SK-N-MC (cell line): ENCODE measurements around the gene KPNA1.

Source experiments
- DNase-seq: peaks from one replicate; pipeline ENCODE4 v3.0.0-alpha.2; 2011; ENCODE audit warnings: low read depth, low spot score
- H3K27ac ChIP-seq: fragments of 200-600 bp; sonication (generic); 2 replicates; pipeline ENCODE4 v1.5.1; 2016; ENCODE audit warnings: mixed run types
- H3K36me3 ChIP-seq: fragments of 200-600 bp; sonication (generic); 2 replicates; pipeline ENCODE4 v1.6.1; 2017; ENCODE audit warnings: antibody characterized with exemption, low read length, mixed read lengths; ENCODE audit not compliant: insufficient read depth
- H3K4me3 ChIP-seq: fragments of 200-600 bp; sonication (generic); 2 replicates; pipeline ENCODE4 v1.5.1; 2016
- H3K9ac ChIP-seq: fragments of 200-600 bp; sonication (generic); 2 replicates; pipeline ENCODE4 v1.8.0; 2017; ENCODE audit warnings: mixed run types, mixed read lengths; ENCODE audit not compliant: insufficient read length
- H3K9me3 ChIP-seq: fragments of 200-600 bp; sonication (generic); 2 replicates; pipeline ENCODE4 v1.6.1; 2017; ENCODE audit warnings: low read depth, mild to moderate bottlenecking, antibody characterized with exemption, low read length, moderate library complexity, mixed read lengths
- EZH2 ChIP-seq: fragments of 200-600 bp; sonication (generic); IDR thresholded peaks from one replicate; pipeline ENCODE4 v1.6.1; 2017; ENCODE audit warnings: antibody characterized with exemption
- FOXP2 ChIP-seq: optimal IDR thresholded peaks from 2 replicates; pipeline ENCODE3; 2011; ENCODE audit warnings: mild to moderate bottlenecking, moderate library complexity; ENCODE audit not compliant: insufficient read depth; ENCODE audit errors: extremely low read length, control extremely low read depth
- POLR2AphosphoS5 ChIP-seq: IDR thresholded peaks from 2 replicates; pipeline ENCODE4 v1.6.1; 2012; ENCODE audit warnings: mild to moderate bottlenecking, low read depth, low read length, borderline replicate concordance

KPNA1 gene

GRCh38 chr3:122395582-122395981, 119.2 kb downstream of the KPNA1 start:
- no peaks in the 10 kb centered on the region for H3K9me3 ChIP-seq
- H3K27ac ChIP-seq = peak overlapping the region; percentile 51; the same call in 1 of the 2 replicates
- no peak overlapping the region for H3K4me3 ChIP-seq
- DNase-seq = no peak
- no peak overlapping the region for H3K9ac ChIP-seq
- peaks cover 23% of the 10 kb centered on the region for H3K36me3 ChIP-seq
- no peak for TF ChIP-seq FOXP2

GRCh38 chr3:122394173-122394572, 120.6 kb downstream of the KPNA1 start:
- Histone ChIP-seq H3K9ac (no peak overlapping the region), H3K27ac (no peak overlapping the region), H3K36me3 (peaks cover 23% of the 10 kb centered on the region), H3K4me3 (no peak overlapping the region), H3K9me3 (no peaks in the 10 kb centered on the region)
- no peak for DNase-seq
- no peak for TF ChIP-seq EZH2
- no peak for TF ChIP-seq POLR2AphosphoS5
- TF ChIP-seq FOXP2 = no peak

GRCh38 chr3:122392868-122393844, 121.6 kb downstream of the KPNA1 start:
- Histone ChIP-seq H3K9ac (peak overlapping the region; percentile 19), H3K9me3 (no peaks in the 10 kb centered on the region), H3K4me3 (no peak overlapping the region), H3K36me3 (peaks cover 23% of the 10 kb centered on the region), H3K27ac (peak overlapping the region; percentile 57; the same call in 1 of the 2 replicates)
- no peak for DNase-seq
- TF ChIP-seq EZH2 (no peak), POLR2AphosphoS5 (no peak), FOXP2 (no peak)

- Histone ChIP-seq H3K27ac (peak overlapping the region; percentile 57), H3K4me3 (no peak overlapping the region), H3K9me3 (no peaks in the 10 kb centered on the region), H3K36me3 (peaks cover 32% of the 10 kb centered on the region), H3K9ac (no peak overlapping the region)
- TF ChIP-seq FOXP2 (no peak), EZH2 (no peak), POLR2AphosphoS5 (no peak)
- DNase-seq = no peak
Measured at GRCh38 chr3:122391681-122392446, 122.9 kb downstream of the KPNA1 start.

GRCh38 chr3:122390665-122391064, 124.1 kb downstream of the KPNA1 start:
- peaks cover 40% of the 10 kb centered on the region for H3K36me3 ChIP-seq
- no peak for DNase-seq
- no peak overlapping the region for H3K27ac ChIP-seq
- H3K9me3 ChIP-seq = no peaks in the 10 kb centered on the region
- H3K9ac ChIP-seq = no peak overlapping the region
- no peak overlapping the region for H3K4me3 ChIP-seq
- no peak for TF ChIP-seq FOXP2
- TF ChIP-seq POLR2AphosphoS5 = no peak
- TF ChIP-seq EZH2 = no peak

GRCh38 chr3:122389892-122390291, 124.8 kb downstream of the KPNA1 start:
- H3K4me3 ChIP-seq = no peak overlapping the region
- H3K9ac ChIP-seq = no peak overlapping the region
- TF ChIP-seq FOXP2 (no peak), EZH2 (no peak), POLR2AphosphoS5 (no peak)
- peaks cover 36% of the 10 kb centered on the region for H3K36me3 ChIP-seq
- no peak for DNase-seq
- H3K27ac ChIP-seq = no peak overlapping the region
- H3K9me3 ChIP-seq = no peaks in the 10 kb centered on the region

- H3K9ac ChIP-seq = no peak overlapping the region
Measured at GRCh38 chr3:122389197-122389596, 125.5 kb downstream of the KPNA1 start.

GRCh38 chr3:122387709-122388108, 127.0 kb downstream of the KPNA1 start:
- no peaks in the 10 kb centered on the region for H3K9me3 ChIP-seq
- no peak for DNase-seq
- no peak overlapping the region for H3K9ac ChIP-seq
- H3K36me3 ChIP-seq = peaks cover 20% of the 10 kb centered on the region; the same call in 1 of the 2 replicates
- no peak overlapping the region for H3K4me3 ChIP-seq
- no peak overlapping the region for H3K27ac ChIP-seq
- TF ChIP-seq FOXP2 = no peak
- TF ChIP-seq POLR2AphosphoS5 = no peak
- no peak for TF ChIP-seq EZH2

More at GRCh38 chr3:122389197-122389596, 125.5 kb downstream of the KPNA1 start:
- no peak overlapping the region for H3K27ac ChIP-seq
- DNase-seq = no peak
- no peaks in the 10 kb centered on the region for H3K9me3 ChIP-seq
- H3K36me3 ChIP-seq = peaks cover 32% of the 10 kb centered on the region
- TF ChIP-seq POLR2AphosphoS5 = no peak
- TF ChIP-seq EZH2 = no peak
- no peak for TF ChIP-seq FOXP2
- H3K4me3 ChIP-seq = no peak overlapping the region
